ELF-1 (cell line): ENCODE results near the gene ABCA1.

Source experiments
- DNase-seq: peaks from one replicate; pipeline ENCODE4 v3.0.0-alpha.2; 2016; ENCODE audit warnings: low read depth, low spot score

The ABCA1 gene

DNA sequence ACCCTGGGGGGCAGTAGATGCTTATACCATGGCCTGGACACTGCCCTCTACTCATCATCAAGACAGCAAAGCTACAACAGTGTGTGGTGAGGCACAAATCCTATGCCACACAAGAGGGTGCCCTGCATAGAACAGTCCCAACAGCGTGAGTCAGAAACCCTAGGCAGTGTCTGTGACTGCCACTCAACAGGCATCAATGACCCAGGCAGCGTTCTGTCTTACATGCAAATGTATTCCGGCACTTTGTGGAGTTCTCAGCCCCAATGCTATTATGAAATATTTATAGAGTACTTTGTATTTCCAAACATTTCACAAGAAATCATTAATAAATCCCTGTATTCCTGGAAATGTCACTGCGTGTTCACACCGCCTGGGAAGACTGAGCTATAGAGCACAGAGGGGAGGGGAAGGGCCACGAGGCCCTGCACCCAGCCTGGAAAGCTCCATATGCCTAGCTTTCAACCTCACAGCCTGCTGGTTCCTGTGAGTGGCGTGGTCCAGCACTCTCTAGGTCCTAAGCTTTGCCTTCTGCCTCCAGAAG is 86.3 kb downstream of the ABCA1 start:
- DNase-seq: no peak

DNA sequence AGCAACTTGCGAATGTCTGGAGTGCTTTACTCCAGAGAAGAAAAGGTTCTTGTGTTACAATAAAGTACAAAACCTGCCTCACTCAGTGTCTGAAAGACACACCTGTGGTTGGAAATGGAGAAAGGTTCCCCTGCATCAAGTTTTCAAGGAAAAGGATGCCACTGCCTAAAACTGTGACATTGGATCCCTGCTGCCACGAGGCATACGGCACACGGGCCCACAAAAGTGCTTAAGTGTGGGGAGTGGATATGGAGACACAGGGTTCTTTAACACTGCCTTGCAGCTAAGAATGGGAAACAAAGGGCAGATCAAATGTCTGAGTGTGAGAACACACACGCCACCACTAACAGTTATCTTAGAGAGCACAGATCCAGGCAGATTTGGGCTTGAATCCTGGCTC is 89.0 kb downstream of the ABCA1 start:
- no peak for DNase-seq

DNA sequence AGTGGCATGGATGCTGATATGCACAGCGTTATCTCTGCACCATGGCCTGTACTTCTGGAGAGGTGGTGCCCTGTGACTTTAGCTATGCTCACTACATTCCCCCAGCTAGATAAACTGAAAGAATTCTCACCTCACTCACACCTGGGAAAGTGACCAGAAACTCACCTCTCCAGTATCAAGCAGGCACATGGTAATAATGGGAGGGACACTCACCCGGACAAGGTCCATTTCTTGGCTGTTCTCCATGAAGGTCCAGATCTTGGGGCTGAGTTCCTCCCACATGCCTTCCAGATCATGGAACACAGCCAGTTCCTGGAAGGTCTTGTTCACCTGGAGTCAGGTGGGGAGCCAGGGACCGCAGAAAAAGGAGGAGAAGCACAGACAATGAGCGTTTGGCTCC is 91.2 kb downstream of the ABCA1 start:
- DNase-seq: no peak

DNA sequence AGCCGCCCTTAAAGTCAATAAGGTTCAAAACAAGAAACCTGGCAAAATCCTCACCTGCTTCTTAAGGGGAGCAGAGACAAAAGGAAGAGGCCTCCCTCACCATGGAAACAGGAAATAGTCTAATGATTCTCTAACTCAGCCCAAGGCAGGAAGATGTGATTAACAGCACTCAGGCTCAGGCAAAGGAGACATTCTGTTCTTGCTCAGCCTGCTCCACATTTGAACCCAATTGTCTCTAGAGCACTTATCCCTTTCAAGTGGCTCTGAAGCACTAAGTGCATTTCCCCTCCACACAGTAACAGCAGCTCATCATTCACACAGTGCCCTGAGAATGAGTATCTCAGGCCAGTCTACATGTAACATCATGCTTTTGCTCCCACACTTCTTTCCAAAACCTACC is 91.7 kb downstream of the ABCA1 start:
- no peak for DNase-seq

DNA sequence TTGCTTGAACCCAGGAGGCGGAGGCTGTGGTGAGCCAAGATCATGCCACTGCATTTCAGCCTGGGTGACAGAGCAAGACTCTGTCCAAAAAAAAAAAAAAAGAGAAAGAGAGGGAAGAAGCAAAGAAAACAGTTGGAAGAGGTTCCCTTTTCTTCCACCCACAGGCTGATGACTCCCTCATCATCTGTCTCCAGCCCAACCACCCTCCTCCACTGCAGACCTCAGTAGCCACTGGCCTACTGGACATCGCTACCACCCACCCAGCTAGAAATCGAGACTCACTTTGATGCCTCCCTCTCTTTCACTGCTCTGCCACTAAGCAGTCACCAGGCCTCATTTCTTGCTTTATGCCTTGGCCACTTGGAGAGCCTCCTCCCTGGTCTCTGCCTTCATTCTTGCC is 92.8 kb downstream of the ABCA1 start:
- no peak for DNase-seq

DNA sequence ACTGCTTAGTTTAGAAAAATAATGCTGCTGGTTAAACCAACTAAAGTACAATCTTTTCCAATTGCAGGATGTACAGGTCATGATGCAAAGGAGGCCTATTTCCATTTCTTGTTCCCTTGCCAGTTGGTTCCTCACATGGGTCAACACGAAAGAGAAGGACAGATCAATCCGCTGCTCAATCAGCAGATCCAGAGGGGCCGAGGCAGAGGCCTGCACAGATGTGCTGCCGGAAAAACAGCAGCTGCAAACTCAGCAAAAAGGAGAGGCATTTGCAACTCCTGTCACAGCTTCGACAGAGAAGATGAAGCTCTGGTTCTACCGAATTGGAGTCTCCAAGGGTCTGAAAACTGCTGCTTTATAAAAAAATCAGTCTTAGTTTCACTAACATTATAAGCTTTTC is 94.3 kb downstream of the ABCA1 start:
- DNase-seq: no peak

DNA sequence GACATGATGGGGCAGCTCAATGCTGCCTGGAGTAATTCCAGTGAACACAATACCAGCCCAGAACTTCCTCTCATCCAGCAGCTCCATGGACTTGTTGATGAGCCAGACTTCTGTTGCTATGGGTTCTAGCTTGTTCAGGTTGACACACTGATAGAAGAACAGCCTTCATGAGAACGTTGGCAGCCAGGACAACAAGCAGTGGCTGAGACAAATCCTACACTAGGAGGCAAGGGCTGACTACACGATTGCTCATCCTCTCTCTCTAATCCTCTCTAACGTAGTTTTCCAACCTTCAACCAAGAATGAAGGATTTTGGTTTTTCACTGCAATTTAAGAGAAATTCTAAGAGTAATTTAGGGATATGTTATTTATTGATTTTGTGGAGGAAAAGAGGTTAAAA is 96.3 kb downstream of the ABCA1 start:
- DNase-seq: no peak

DNA sequence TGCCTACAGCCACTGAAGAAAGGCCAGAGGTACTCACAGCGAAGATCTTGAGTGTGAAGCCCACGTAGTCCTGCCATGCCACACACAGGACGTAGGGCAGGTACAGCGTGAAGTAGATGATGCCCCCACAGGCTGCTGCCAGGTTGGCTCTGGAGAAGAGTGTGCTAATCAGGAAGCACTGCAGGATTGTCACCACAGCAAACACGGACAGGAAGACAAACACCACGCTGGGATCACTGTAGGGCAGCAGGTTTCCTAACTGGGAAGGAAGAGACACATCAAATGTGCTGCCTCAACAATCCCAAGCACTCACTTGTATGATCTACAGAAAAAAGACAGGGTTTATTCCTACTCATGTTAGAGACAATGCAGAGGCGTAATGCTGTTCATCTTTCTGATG is 101.0 kb downstream of the ABCA1 start:
- DNase-seq: no peak

DNA sequence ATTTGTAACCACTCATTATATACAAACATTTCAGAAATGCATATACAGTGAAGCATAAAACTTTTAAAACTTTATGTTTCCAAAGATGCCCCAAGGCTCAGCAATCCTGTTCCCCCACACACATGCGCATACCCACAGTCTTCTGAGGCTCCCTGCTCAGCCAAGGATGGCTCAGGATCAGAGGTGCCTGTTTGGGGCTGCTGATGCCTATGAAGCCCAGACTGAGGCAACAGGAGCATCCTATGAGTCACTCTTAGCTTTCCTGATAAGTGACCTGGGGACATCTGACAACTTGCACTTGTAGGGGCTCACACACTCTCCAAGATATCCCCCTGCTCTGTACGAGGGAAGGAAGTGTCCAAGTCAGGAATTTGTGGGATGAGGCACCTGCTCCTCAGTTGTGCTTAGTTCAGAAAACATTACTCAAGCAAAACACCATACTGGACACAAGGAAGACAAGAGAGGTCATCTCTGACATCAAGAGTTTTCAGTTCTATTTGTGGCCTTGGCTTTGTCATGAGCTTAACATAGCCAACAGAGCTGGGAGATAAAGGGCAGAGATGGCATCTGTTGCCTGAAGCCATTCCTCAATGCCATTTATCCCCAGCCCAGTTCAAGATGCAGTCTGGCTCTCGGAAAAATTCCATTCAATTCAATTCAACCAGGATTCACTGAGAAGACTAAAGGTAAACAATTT is 101.7 kb downstream of the ABCA1 start:
- DNase-seq: no peak

DNA sequence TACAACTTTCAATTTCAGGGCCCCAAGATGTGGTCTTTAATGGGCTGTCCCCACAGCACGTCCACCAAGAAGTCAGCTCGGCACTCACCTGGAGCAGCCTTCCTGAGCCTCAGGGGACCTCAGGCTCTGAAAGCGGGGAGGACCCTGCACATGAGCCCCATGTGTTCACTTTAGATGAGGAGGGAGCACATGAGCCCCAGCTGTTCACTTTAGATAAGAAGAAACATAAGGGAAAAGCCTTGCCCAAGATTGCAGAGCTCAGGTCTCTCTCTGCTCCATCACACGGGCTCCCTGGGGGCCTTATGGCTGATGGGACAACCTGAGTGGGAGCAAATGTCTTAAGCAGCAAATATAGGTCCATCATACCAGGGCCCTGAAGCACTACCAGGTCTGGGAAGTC is 107.6 kb downstream of the ABCA1 start:
- DNase-seq: no peak

DNA sequence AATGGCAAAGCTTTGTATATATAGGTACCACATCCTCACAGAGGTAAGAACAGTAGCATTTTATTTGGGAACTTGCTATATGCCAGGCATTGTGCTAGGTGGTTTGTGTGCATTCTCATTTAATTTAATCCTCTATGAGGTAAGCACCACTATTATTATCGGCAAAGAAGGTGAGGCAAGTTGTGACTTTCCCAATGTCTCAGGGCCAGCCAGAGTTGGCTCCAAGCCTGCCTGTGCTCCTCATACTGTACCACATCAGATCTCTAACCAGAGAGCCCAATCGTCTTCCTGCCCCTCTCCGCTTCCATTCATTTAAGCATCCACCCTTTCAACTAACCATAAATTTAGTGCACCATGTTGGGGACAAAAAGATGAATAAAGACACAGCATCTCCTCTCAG is 108.9 kb downstream of the ABCA1 start:
- no peak for DNase-seq

DNA sequence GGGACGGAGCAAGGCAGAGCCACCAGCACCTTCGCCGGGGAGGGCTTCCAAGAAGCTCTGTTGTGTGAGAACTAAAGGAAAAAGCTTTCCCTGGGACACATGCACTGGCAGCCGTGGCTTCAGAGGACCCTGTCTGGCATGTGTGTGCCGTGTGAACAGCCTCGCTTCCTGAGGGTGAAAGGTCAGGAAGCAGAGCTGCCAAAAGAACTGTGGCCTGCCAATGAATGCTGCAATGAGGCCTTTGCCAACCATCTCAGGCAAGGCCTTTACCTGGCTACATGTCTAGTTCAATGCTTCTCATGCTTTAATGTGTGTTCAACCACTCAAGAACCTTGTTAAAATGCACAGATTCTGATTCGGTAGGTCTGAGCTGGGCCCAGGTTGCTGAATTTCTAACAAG is 110.5 kb downstream of the ABCA1 start:
- DNase-seq: no peak

DNA sequence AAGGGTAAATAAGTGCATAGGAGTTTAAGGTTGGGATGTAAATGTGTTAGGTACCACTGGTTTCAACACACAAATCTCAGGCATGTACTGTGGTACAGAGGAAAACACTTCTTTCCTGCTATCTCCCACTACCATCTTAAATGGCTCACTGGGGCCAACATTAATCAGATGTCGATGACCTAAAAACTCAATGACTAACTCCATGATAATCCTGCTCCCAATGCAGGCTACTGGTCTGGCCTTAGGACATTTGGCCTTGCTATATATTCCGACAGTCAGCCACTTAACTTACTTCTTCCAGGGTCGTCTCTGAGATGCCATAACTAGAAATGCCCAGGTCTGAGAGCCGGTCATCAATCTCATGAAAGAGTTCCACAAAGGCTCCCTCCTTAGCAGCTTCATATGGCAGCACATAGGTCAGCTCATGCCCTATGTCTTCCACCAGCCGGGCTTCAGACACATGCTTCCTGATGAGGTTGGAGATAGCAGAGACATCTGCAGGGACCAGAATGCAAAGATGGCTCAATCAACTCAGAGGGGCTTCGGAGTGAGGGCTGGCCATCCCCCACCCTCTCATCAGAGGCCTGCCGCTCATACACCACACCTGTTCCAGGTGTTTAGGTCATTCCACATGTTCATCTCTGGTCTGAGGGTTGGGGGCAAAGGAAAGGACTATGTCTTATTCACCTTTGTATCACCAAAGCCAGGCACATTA is 111.9 kb downstream of the ABCA1 start:
- no peak for DNase-seq

DNA sequence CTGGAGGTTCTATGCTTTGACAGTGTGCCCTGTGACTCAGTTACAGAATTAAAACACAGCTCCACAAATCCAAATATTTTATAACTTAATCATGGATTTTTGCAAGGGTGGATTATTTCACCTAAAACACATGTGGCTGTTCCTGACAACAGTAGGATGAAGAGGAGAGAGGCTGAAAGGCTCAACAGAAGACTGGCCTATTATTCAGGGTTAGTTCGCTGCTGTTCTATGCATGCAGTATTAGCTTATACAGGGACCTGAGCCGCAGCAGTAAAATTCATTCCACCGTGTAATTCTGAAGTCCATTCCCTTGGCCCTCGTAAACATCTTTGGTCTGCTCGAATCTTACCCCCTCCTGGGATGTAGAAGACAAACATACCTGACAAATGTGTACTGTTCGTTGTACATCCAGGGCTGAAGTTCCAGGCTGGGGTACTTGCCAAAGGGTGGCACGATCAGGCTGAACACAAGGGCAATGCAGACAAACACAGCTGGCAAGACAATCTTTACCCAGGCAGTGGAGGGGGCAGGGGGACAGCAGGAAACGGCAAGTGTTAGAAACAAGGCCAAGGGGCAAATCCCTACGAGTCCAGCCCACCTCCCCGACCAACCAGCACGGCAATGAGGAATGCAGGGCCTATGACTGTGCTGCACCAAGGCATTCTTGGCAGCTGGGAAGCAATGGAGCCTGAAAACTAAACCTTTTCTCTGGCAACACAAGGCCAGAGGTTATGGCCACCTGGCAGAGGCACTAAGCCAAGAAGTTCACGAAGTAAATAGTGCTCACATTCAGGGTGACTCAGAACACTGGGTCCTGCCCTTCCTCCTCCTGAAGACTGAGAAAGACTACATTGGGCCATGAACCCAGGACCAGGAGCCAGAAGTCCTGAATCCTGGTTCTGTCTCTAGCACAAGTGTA is 117.3 kb downstream of the ABCA1 start:
- DNase-seq: peak; percentile 27

DNA sequence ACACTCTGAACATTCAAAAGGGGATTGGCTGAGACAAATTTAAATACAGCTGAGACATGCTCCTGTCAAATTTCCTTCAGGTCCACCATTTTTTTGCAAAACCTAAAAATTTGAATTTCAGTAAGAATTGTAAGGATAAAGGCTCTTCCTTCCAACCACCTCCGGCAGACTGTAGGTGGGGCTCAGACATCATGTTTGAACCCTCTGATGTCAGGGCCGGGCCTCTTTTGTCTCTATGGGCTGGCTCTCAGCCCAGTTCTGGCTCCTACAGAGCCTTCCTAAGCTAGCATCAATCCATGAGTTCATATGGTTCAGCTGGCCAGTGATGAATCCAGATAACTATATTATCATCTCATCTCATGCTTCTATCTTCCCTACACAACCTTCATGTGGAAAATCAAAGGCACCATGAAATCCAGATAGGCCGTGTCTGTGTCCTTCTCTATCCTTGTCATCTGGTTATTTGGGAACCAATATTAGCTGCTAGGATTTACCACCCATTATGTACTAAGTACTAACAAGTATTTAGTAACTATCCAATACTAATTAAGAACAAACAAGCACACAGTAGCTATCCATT is 119.8 kb downstream of the ABCA1 start:
- DNase-seq: peak; percentile 18

DNA sequence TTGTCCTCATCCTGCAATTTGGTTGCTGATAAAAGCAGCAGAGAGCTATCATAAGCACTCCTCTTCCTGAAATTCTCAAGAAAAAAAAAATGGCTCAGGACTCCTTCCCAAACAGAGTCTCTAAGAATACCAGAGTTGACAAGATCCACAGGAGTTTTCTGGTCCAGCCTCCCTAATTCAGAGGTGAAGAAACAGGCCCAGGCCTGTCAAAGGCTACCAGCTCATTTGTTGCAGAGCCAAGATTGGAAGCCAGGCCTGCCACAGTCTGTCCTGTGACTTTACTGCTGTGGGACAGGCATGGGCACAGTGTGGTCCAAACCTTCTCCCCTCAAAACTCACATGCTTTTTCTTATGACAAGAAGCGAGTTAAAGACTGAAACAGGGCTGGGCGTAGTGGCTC is 122.5 kb downstream of the ABCA1 start:
- DNase-seq: no peak

DNA sequence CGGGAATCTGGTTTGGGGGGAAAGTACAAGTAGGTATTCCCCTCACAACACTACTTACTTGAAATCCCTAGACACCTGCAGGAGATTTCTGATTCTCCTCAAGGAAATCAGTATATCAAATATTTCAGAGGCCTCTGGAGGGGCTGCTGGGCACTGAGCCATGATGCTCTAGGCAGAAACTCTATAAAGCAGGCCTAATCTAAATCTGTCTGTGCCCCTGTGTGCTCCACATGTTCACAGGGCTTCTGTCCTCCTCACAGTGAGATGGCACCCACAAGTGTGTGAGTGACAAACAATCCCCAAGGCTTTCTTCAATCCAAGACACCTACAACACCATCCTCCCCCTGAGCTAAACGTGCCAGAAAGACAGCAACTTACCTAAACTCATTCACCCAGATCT is 125.0 kb downstream of the ABCA1 start:
- no peak for DNase-seq

DNA sequence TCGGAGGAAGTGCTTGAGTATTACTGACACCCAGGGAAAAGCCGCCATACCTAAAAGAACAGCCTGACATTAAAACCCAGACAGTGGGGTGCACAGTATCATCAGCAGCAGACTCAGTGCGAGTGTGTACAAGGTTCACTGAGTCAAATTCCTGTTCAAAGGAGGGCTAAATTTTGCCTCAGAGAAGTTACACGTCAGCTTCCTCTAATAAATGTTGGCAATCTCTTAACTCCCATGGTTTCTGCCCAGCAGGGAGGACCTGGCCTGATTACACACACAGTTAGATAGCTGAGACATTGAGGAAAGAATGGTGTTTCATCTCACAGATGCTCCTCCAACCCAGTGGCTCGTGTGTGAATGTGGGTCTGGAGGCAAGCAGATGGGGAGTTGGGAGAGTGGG is 125.8 kb downstream of the ABCA1 start:
- no peak for DNase-seq

DNA sequence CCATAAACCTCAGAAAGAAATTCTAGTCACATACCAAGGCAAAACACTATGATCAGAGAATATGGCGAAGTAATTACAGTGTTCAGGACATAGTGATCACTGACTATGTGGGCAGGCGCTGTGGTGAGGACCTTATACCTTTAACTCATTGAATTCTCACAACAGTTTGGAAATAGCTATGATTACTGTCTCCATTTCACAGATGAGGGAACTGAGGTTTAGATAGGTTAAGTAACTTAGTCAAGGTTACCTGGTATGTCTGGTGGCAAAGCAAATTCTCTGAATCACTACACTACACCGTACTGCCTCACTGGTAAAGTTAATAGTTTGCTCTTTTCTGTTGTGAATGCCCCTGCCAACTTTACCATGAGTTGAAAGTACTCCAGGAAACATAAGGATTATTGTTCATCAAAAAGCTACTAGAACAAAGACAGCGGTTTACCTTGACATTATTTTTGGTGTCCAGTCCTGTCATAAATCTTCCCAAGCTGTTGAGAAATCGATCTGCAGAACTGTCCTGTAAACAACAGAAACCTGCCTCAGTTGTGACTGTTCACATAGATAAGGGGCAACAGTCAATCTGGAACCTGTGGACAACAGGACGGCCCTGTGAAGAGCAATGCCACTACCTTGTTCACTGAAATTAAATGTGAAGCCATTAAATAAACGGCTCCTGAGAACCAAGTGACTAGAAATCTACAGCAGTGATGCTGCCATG is 127.7 kb downstream of the ABCA1 start:
- no peak for DNase-seq

DNA sequence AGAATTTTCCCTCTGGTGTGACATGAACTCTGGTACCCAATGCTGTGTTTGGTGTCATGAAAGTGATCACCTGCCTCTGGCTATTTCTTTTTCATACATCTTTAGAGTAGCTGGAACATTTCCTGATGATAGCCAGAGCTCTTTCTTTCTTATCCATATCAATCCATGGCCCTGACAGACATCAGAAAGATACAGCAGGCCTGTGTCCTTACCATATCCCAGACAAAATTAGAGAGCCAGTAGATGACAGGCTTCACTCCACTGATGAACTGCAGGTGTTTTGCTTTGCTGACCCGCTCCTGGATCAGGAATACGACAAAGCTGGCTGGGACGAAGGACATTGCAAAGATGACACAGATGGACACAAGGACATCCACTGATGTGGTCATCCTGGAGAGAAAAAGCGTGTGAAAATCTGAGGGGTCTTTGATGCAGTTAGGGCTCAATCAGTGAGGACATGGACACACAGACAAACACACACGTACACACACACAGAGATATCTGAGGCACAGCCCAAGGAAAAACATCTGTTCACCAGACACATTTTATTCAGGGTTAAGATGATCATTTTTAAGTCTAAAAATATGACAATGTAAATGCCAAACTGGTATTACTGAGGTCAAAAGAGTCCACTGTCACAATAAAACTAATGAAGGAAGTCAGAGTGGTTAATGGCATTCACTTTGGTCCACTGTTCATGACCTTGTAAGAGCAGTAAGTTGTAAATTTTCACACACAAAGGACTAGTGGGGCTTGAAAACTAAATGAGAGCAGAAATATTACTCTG is 129.6 kb downstream of the ABCA1 start:
- DNase-seq: no peak
